ENCODE measurements around the gene OR4C13. TPM values are rescaled to one million over a fixed set of nuclear protein-coding genes. Genes with fewer than 3 reads are reported as not detected.
"Not testable (repeated sequence)": the region's sequence is repeated elsewhere in the genome, so short reads cannot be mapped to it uniquely, and the experiment has no call there.

The OR4C13 gene
- total RNA-seq: not detected

DNA sequence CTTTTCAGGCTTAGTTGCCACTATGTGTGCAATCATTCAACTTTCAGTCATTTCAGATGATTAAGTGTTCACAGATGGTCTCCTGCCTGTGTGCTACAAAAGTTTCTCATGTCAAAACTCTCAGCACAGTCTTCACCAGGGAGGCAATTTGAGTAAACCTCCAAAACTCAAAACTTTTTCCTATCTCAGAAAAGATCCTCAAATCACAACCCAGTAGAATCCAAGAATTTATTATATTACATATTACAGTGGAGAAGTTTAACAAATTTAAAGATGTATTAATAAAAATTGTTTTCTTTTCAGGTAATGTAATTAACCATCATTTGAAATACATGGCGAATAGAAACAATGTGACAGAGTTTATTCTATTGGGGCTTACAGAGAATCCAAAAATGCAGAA, at the start of gene OR4C13:
OR4C13 (plus strand) TSS at position 301 of the 400 bp plus-strand sequence; CDS start at position 333, 32 bp downstream.
- no peak for DNase-seq

DNA sequence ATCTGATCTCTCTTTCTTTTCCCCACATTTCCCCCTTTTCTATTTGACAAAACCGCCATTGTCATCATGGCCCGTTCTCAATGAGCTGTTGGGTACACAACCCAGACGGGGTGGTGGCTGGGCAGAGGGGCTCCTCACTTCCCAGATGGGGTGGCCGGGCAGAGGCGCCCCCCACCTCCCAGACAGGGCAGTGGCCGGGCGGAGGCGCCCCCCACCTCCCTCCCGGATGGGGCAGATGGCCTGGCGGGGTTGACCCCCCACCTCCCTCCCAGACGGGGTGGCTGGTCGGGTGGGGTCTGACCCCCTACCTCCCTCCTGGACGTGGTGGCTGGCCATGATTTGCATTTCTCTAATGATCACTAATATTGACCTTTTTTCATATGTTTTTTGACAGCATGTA, 40.7 kb upstream of the OR4C13 start:
- DNase-seq: not testable (repeated sequence)

DNA sequence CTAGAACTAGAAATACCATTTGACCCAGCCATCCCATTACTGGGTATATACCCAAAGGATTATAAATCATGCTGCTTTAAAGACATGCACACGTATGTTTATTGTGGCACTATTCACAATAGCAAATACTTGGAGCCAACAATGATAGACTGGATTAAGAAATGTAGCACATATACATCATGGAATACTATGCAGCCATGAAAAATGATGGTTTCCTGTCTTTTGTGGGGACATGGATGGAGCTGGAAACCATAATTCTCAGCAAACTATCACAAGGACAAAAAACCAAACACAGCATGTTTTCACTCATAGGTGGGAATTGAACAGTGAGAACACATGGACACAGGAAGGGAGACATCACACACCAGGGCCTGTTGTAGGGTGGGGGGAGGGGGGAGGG, 3.5 kb upstream of the OR4C13 start:
- DNase-seq: not testable (repeated sequence)

DNA sequence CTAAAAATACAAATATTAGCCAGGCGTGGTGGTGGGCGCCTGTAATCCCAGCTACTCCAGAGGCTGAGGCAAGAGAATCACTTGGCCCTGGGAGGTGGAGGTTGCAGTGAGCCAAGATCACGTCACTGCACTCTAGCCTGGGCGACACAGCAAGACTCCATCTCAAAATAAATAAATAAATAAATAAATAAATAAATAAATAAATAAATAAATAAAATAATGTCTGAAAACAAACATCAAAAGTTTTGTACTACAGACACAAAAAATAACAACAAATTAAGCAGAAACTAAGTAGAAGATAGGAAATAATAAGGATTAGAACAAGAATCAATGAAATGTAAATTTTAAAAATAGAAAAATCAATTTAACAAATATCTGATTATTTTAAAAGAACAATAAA, 21.2 kb downstream of the OR4C13 start:
- not testable (repeated sequence) for DNase-seq

DNA sequence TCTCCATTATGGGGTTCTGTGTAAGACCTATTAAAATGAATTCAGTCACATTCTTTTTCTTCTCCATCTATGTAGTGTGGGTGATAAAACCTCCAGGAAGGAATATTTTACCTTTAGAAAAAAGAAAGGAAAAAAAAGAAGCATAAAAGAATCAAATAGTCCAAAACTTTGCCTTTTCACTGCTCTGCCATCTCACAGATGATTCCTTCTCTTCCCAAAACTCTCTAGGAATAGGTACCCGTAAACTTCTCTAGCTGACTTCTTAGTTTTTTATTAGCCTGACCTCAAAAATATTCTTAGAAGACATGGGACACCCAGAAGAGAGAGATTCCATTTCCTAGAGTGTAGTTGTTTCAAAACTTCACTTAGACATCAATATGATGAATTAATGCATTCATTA, 30.2 kb downstream of the OR4C13 start, which contains the start of gene OR4C12:
OR4C12 (minus strand) TSS at position 101 of the 400 bp plus-strand sequence; CDS start at position 67, 34 bp downstream.
- not testable (repeated sequence) for DNase-seq

DNA sequence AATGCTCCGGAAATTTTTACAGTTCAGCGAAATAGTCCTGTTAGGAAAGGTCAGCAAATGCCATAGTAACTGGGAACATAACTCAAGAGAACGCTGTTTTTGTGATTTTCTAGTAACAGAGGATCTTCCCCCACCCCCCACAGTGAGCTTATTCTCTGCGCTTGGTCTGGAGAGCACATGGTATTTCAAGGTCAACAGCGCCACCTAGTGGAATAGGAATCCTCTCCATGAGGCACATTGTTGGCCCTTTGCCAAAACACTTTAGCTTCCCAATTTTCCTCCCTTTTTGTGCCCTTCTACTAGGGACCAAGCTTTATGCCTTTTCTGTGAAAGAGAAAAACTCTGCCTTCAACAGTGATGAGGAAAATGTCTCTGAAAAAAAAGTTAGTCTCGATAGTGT, 43.4 kb downstream of the OR4C13 start:
- peak; percentile 0 for DNase-seq

Other genes with a start within 250 kb of the OR4C13 start
- not detected for gene OR4C12, start 30.1 kb downstream of the OR4C13 start, total RNA-seq
- not detected for gene OR4C45, start 80.5 kb downstream of the OR4C13 start, total RNA-seq